Choroid plexus epithelial cell (primary cell): ENCODE results near the gene CSNK1A1.

Experiments used
- DNase-seq: peaks from one replicate; pipeline ENCODE4 v3.0.0-alpha.2; 2010; ENCODE audit warnings: low read depth
- H3K4me3 ChIP-seq: 2 replicates; pipeline ENCODE4 v1.5.1; 2011; ENCODE audit warnings: low read depth, mild to moderate bottlenecking, control low read depth, low read length, moderate library complexity
- CTCF ChIP-seq: conservative IDR thresholded peaks from 2 replicates; pipeline ENCODE4 v1.5.1; 2011; ENCODE audit warnings: low read depth, mild to moderate bottlenecking, control low read depth, inconsistent platforms, low read length, moderate library complexity

The CSNK1A1 gene

GRCh38 chr5:149552553-149553160, 1.4 kb upstream of the CSNK1A1 start:
- TF ChIP-seq CTCF: no peak
- no peak for DNase-seq
- no peak overlapping the region for H3K4me3 ChIP-seq

- DNase-seq: no peak
- no peak for TF ChIP-seq CTCF
- peak overlapping the region; percentile 98 for H3K4me3 ChIP-seq
These were observed 827 bp upstream of the CSNK1A1 start for GRCh38 chr5:149552038-149552494.

GRCh38 chr5:149550594-149551226, 529 bp downstream of the CSNK1A1 start:
- peak; percentile 21 for DNase-seq
- peak overlapping the region; percentile 98 for H3K4me3 ChIP-seq
- no peak for TF ChIP-seq CTCF

GRCh38 chr5:149550268-149550583, 1.0 kb downstream of the CSNK1A1 start:
- peak overlapping the region; percentile 98 for H3K4me3 ChIP-seq
- DNase-seq: peak; percentile 82
- no peak for TF ChIP-seq CTCF

- peak; percentile 22 for TF ChIP-seq CTCF
- peak; percentile 54 for DNase-seq
- peak overlapping the region; percentile 98 for H3K4me3 ChIP-seq
These were observed 1.6 kb downstream of the CSNK1A1 start for GRCh38 chr5:149549461-149550267.

GRCh38 chr5:149546974-149547373, 4.3 kb downstream of the CSNK1A1 start:
- DNase-seq: peak; percentile 13
- H3K4me3 ChIP-seq: no peak overlapping the region
- no peak for TF ChIP-seq CTCF
